ENCODE results near the gene CRTC3.

GRCh38 chr15:90642464-90643300 is 113.0 kb downstream of the CRTC3 start:
- TF ChIP-seq CTCF (conservative IDR thresholded peaks at IDR 0.05; ENCODE audit: low read length) = peak; percentile 31; the same call in 1 of the 2 replicates
- no peak for TF ChIP-seq EZH2phosphoT487 (IDR thresholded peaks at IDR 0.05; ENCODE audit: borderline replicate concordance)
